Erythroblast (primary cell): ENCODE results near the gene RPRD1A.

Experiments used
- GATA1 ChIP-seq: IDR thresholded peaks from 2 replicates; pipeline ENCODE4 v1.6.1; 2011; ENCODE audit warnings: low read depth, mild to moderate bottlenecking, control low read depth, low read length, moderate library complexity
- POLR2A ChIP-seq: IDR thresholded peaks from 2 replicates; pipeline ENCODE4 v1.6.1; 2011; ENCODE audit warnings: mild to moderate bottlenecking, low read length

DNA sequence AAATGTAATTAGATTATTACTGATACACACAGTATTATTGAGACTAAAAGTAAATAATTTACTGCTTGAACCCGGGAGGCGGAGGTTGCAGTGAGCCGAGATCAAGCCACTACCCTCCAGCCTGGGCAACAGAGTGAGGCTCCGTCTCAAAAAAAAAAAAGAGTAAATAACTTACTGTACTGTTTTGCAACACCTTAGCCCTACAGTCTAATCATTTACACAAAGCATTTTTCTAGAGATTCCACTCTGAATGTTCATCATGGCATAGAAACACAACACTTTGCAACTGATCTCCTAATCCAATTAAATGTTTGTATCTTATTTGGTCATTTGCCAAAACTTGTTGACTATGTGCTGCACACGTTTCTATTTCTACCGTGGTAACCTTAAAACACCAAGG, 118.3 kb downstream of the RPRD1A start:
- TF ChIP-seq POLR2A, result no peak
- TF ChIP-seq GATA1, result no peak
